ENCODE data around the gene PAM16.
A peak's percentile ranks its signal among the peaks of the same experiment; 100 is the strongest.

Gene PAM16

GRCh38 chr16:4383591-4384444 is 32.7 kb upstream of the PAM16 start:
- no peak for DNase-seq

GRCh38 chr16:4382795-4383357 is 31.8 kb upstream of the PAM16 start:
- no peak for DNase-seq

GRCh38 chr16:4381935-4382794 is 31.0 kb upstream of the PAM16 start:
- DNase-seq = no peak

GRCh38 chr16:4381072-4381934 is 30.2 kb upstream of the PAM16 start:
- DNase-seq = peak in 34 of 51 donors; percentile 11 to 76 (median 48)

GRCh38 chr16:4380119-4381063 is 29.3 kb upstream of the PAM16 start:
- DNase-seq = no peak

GRCh38 chr16:4378999-4379690 is 28.0 kb upstream of the PAM16 start:
- DNase-seq = no peak

GRCh38 chr16:4378161-4378666 is 27.1 kb upstream of the PAM16 start:
- DNase-seq = no peak

GRCh38 chr16:4377573-4378154 is 26.5 kb upstream of the PAM16 start:
- DNase-seq = peak in 13 of 51 donors; percentile 12 to 45 (median 26)

GRCh38 chr16:4376893-4377572 is 25.9 kb upstream of the PAM16 start:
- no peak for DNase-seq

- peak in 48 of 51 donors; percentile 21 to 90 (median 77) for DNase-seq
Measured at GRCh38 chr16:4376126-4376892, 25.2 kb upstream of the PAM16 start.

- DNase-seq = no peak
Measured at GRCh38 chr16:4375717-4376116, 24.6 kb upstream of the PAM16 start.

GRCh38 chr16:4373909-4374742 is 23.0 kb upstream of the PAM16 start:
- peak in 33 of 51 donors; percentile 10 to 79 (median 46) for DNase-seq

GRCh38 chr16:4373356-4373908 is 22.3 kb upstream of the PAM16 start:
- peak in 4 of 51 donors; percentile 18 to 52 (median 31) for DNase-seq

GRCh38 chr16:4372578-4373355 is 21.6 kb upstream of the PAM16 start:
- peak in 27 of 51 donors; percentile 7 to 63 (median 29) for DNase-seq

Measured in hypothalamus (tissue), 51 donors.